ENCODE data around the gene AGBL5. TPM values are rescaled to one million over a fixed set of nuclear protein-coding genes. Genes with fewer than 3 reads are reported as not detected.

The AGBL5 gene
- total RNA-seq, 1 donor: 35.0 TPM

DNA sequence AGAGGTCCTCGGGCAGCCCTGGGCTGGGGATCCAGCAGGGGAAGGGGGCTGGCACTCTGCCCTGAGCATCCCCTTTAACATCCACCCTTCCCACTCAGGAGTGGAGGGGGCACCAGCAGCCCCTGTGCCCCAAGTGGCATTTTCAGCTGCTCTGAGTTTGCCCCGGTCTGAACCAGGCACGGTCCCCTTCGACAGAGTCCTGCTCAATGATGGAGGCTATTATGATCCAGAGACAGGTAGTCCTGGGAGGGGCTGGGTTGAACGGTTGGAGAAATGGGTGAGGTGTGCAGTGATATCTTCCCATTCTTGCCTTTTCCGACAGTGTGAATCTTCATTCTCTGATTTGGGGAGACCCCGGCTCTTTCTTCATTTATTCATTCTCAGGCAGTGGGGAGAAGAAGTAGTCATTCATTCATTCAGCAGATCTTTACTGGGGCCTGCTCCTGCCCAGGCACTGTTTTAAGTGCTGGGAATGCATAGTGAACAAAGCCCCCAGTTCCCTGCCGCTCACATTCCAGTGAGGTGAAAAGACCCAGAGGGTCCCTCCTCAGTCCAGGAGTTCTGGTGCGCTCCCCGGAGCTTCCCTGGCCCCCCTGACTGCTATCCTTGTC lies 33.7 kb downstream of the AGBL5 start:
- no peak overlapping the region for H3K4me3 ChIP-seq (ENCODE audit: low read depth, low read length)
- DNase-seq (ENCODE audit: low read depth): no peak
- TF ChIP-seq, protein P1, sequence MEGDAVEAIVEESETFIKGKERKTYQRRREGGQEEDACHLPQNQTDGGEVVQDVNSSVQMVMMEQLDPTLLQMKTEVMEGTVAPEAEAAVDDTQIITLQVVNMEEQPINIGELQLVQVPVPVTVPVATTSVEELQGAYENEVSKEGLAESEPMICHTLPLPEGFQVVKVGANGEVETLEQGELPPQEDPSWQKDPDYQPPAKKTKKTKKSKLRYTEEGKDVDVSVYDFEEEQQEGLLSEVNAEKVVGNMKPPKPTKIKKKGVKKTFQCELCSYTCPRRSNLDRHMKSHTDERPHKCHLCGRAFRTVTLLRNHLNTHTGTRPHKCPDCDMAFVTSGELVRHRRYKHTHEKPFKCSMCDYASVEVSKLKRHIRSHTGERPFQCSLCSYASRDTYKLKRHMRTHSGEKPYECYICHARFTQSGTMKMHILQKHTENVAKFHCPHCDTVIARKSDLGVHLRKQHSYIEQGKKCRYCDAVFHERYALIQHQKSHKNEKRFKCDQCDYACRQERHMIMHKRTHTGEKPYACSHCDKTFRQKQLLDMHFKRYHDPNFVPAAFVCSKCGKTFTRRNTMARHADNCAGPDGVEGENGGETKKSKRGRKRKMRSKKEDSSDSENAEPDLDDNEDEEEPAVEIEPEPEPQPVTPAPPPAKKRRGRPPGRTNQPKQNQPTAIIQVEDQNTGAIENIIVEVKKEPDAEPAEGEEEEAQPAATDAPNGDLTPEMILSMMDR (IDR thresholded peaks at IDR 0.05; ENCODE audit: insufficient read depth, low read depth, low read length): no peak

- TF ChIP-seq, protein P1 (IDR thresholded peaks at IDR 0.05; ENCODE audit: insufficient read depth, low read depth, low read length): peak; percentile 36
- H3K4me3 ChIP-seq (ENCODE audit: low read depth, low read length): peak overlapping the region; percentile 33
- peak; percentile 57 for DNase-seq (ENCODE audit: low read depth)
These were observed 34.2 kb downstream of the AGBL5 start for GRCh38 chr2:27085673-27086089.

- peak; percentile 91 for DNase-seq (ENCODE audit: low read depth)
- TF ChIP-seq, protein P1 (IDR thresholded peaks at IDR 0.05; ENCODE audit: insufficient read depth, low read depth, low read length): peak; percentile 65
- H3K4me3 ChIP-seq (ENCODE audit: low read depth, low read length): peak overlapping the region; percentile 55
These were observed 34.7 kb downstream of the AGBL5 start for GRCh38 chr2:27086090-27086723.

GRCh38 chr2:27086724-27087593 lies 35.5 kb downstream of the AGBL5 start, which contains the start of gene KHK:
Gene KHK, plus strand, starts transcription at chr2:27086772. Its CDS starts 488 bp downstream, at chr2:27087260.
- TF ChIP-seq, protein P1 (IDR thresholded peaks at IDR 0.05; ENCODE audit: insufficient read depth, low read depth, low read length): no peak
- H3K4me3 ChIP-seq (ENCODE audit: low read depth, low read length): peak within 1 kb of the TSS; percentile 55
- no peak for DNase-seq (ENCODE audit: low read depth)

GRCh38 chr2:27087823-27088410 lies 36.4 kb downstream of the AGBL5 start:
- TF ChIP-seq, protein P1 (IDR thresholded peaks at IDR 0.05; ENCODE audit: insufficient read depth, low read depth, low read length): no peak
- H3K4me3 ChIP-seq (ENCODE audit: low read depth, low read length): no peak overlapping the region
- no peak for DNase-seq (ENCODE audit: low read depth)

DNA sequence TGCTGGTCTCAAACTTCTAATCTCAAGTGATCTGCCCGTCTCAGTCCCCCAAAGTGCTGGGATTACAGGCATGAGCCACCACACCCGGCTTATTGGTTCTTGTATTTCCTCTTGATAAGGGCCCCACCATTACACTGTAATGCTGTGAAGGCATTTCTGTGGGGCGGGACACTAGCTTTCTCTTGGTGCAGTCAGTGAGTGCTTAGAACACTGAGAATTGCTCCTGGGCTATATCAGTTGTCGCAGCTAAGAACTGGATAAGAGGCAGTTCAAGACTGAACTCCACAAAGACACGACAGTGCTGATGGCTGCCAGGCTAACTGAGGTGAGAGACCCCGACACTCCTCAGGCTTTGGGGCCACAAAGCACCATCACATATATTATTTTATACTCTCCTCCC lies 37.2 kb downstream of the AGBL5 start:
- TF ChIP-seq, protein P1 (IDR thresholded peaks at IDR 0.05; ENCODE audit: insufficient read depth, low read depth, low read length): no peak
- DNase-seq (ENCODE audit: low read depth): no peak
- no peak overlapping the region for H3K4me3 ChIP-seq (ENCODE audit: low read depth, low read length)

All from fibroblast of villous mesenchyme (primary cell).